H9 (cell line): ENCODE data around the gene CLMP. TPM values are rescaled to one million over a fixed set of nuclear protein-coding genes. Genes with fewer than 3 reads are reported as not detected.
A peak's percentile ranks its signal among the peaks of the same experiment; 100 is the strongest.

Experiments
- DNase-seq: peaks from one replicate; pipeline ENCODE4 v3.0.0-alpha.2; 2017
- H2AFZ ChIP-seq: one replicate; pipeline ENCODE4 v1.6.1; 2013; ENCODE audit warnings: mild to moderate bottlenecking, low read length, control low read depth, moderate library complexity
- H2AK5ac ChIP-seq: 2 replicates; pipeline ENCODE4 v1.6.1; 2013; ENCODE audit warnings: low read length, control low read depth, mixed read lengths; ENCODE audit not compliant: insufficient read length
- H2BK120ac ChIP-seq: one replicate; pipeline ENCODE4 v1.6.1; 2013; ENCODE audit warnings: low read depth, mild to moderate bottlenecking, low read length, control low read depth, inconsistent platforms; ENCODE audit not compliant: poor library complexity, severe bottlenecking
- H2BK12ac ChIP-seq: 2 replicates; pipeline ENCODE4 v1.6.1; 2013; ENCODE audit warnings: low read length, control low read depth, mixed read lengths, low read depth; ENCODE audit not compliant: insufficient read length
- H2BK15ac ChIP-seq: 2 replicates; pipeline ENCODE4 v1.6.1; 2013; ENCODE audit warnings: low read depth, low read length, control low read depth
- H2BK20ac ChIP-seq: one replicate; pipeline ENCODE4 v1.6.1; 2013; ENCODE audit warnings: low read depth, mild to moderate bottlenecking, low read length, control low read depth, inconsistent platforms; ENCODE audit not compliant: poor library complexity, severe bottlenecking
- H2BK5ac ChIP-seq: 2 replicates; pipeline ENCODE4 v1.6.1; 2013; ENCODE audit warnings: low read length, control low read depth, mixed read lengths; ENCODE audit not compliant: insufficient read length
- H3K14ac ChIP-seq: 2 replicates; pipeline ENCODE4 v1.6.1; 2013; ENCODE audit warnings: low read length, control low read depth; ENCODE audit not compliant: insufficient read depth
- H3K18ac ChIP-seq: 2 replicates; pipeline ENCODE4 v1.6.1; 2013; ENCODE audit warnings: low read depth, mild to moderate bottlenecking, mixed read lengths, low read length, control low read depth; ENCODE audit not compliant: insufficient read length
- H3K23ac ChIP-seq: 2 replicates; pipeline ENCODE4 v1.6.1; 2013; ENCODE audit warnings: low read length, control low read depth, mixed read lengths, low read depth; ENCODE audit not compliant: insufficient read length
- H3K23me2 ChIP-seq: 2 replicates; pipeline ENCODE4 v1.6.1; 2013; ENCODE audit warnings: low read depth, mild to moderate bottlenecking, mixed read lengths, low read length, control low read depth; ENCODE audit not compliant: insufficient read length, poor library complexity, severe bottlenecking
- H3K27ac ChIP-seq: 2 replicates; pipeline ENCODE4 v1.5.1; 2013; ENCODE audit warnings: low read length, control low read depth, mixed read lengths, low read depth; ENCODE audit not compliant: insufficient read length
- H3K27me3 ChIP-seq: 2 replicates; pipeline ENCODE4 v1.6.1; 2013; ENCODE audit warnings: low read length, control low read depth, inconsistent platforms; ENCODE audit not compliant: insufficient read depth
- H3K4ac ChIP-seq: 2 replicates; pipeline ENCODE4 v1.6.1; 2013; ENCODE audit warnings: low read depth, mild to moderate bottlenecking, control low read depth, inconsistent platforms, low read length, moderate library complexity
- H3K4me1 ChIP-seq: 2 replicates; pipeline ENCODE4 v1.6.1; 2013; ENCODE audit warnings: low read length, control low read depth, inconsistent platforms; ENCODE audit not compliant: insufficient read depth
- H3K4me2 ChIP-seq: 2 replicates; pipeline ENCODE4 v1.6.1; 2013; ENCODE audit warnings: low read length, control low read depth, mixed read lengths; ENCODE audit not compliant: insufficient read length, insufficient read depth
- H3K56ac ChIP-seq: 2 replicates; pipeline ENCODE4 v1.6.1; 2013; ENCODE audit warnings: low read depth, mild to moderate bottlenecking, mixed read lengths, low read length, control low read depth; ENCODE audit not compliant: insufficient read length
- H3K79me1 ChIP-seq: 2 replicates; pipeline ENCODE4 v1.6.1; 2013; ENCODE audit warnings: low read depth, mild to moderate bottlenecking, moderate library complexity, low read length, control low read depth, inconsistent platforms; ENCODE audit not compliant: insufficient read depth, poor library complexity, severe bottlenecking
- H3K79me2 ChIP-seq: 2 replicates; pipeline ENCODE4 v1.6.1; 2013; ENCODE audit warnings: low read length, control low read depth, inconsistent platforms; ENCODE audit not compliant: insufficient read depth
- H3K9ac ChIP-seq: 2 replicates; pipeline ENCODE4 v1.6.1; 2013; ENCODE audit warnings: low read length, control low read depth, mixed read lengths; ENCODE audit not compliant: insufficient read length; ENCODE audit errors: extremely low read depth
- H3K9me3 ChIP-seq: one replicate; pipeline ENCODE4 v1.6.1; 2013; ENCODE audit warnings: low read depth, low read length, inconsistent platforms; ENCODE audit not compliant: control insufficient read depth
- H3T11ph ChIP-seq: one replicate; pipeline ENCODE4 v1.6.1; 2013; ENCODE audit warnings: mild to moderate bottlenecking, low read length, control low read depth, inconsistent platforms
- H4K20me1 ChIP-seq: one replicate; pipeline ENCODE4 v1.6.1; 2013; ENCODE audit not compliant: control insufficient read depth, insufficient read length, insufficient read depth
- H4K5ac ChIP-seq: 2 replicates; pipeline ENCODE4 v1.6.1; 2013; ENCODE audit warnings: low read depth, mild to moderate bottlenecking, mixed read lengths, low read length, control low read depth; ENCODE audit not compliant: insufficient read length
- H4K8ac ChIP-seq: replicated peaks from 2 replicates; pipeline ENCODE4 v1.6.1; 2013; ENCODE audit warnings: low read length, control low read depth, mixed read lengths, low read depth; ENCODE audit not compliant: insufficient read length
- H4K91ac ChIP-seq: 2 replicates; pipeline ENCODE4 v1.6.1; 2013; ENCODE audit warnings: low read depth, mild to moderate bottlenecking, moderate library complexity, mixed read lengths, low read length, control low read depth; ENCODE audit not compliant: insufficient read length
- H3K27ac Mint-ChIP-seq, 3 experiments: 2 replicates in 2 of 3; 3 replicates in 1 of 3; pipeline ENCODE4 v1.8.0; 2020 to 2021; ENCODE audit warnings: mixed read lengths in 3 of 3, mild to moderate bottlenecking in 1 of 3, moderate library complexity in 1 of 3
- H3K27me3 Mint-ChIP-seq: 2 replicates; pipeline ENCODE4 v1.8.0; 2021; ENCODE audit warnings: low read depth, mild to moderate bottlenecking, moderate library complexity, mixed read lengths
- H3K36me3 Mint-ChIP-seq, 3 experiments: 2 replicates in 2 of 3; 3 replicates in 1 of 3; pipeline ENCODE4 v1.8.0; 2020 to 2021; ENCODE audit warnings: low read depth in 3 of 3, mixed read lengths in 3 of 3; ENCODE audit not compliant: insufficient read depth in 1 of 3
- H3K4me1 Mint-ChIP-seq, 2 experiments: 2 replicates each; pipeline ENCODE4 v1.8.0; 2020; ENCODE audit warnings: mixed read lengths in 2 of 2
- H3K4me3 Mint-ChIP-seq, 2 experiments: 2 replicates in 1 of 2; 3 replicates in 1 of 2; pipeline ENCODE4 v1.8.0; 2020 to 2021; ENCODE audit warnings: mild to moderate bottlenecking in 2 of 2, mixed read lengths in 2 of 2, moderate library complexity in 1 of 2
- H3K9me3 Mint-ChIP-seq, 2 experiments: 2 replicates in 1 of 2; 3 replicates in 1 of 2; pipeline ENCODE4 v1.8.0; 2020; ENCODE audit warnings: mild to moderate bottlenecking in 2 of 2, mixed read lengths in 2 of 2, moderate library complexity in 1 of 2
- WGBS: extraction: QIAGEN DNeasy Blood & Tissue Kit; methylation state at CpG from one replicate; pipeline ENCODE4 v1.1.7; 2013; ENCODE audit warnings: missing lambda C conversion rate, low lambda C conversion rate, mixed read lengths; ENCODE audit not compliant: insufficient read length; ENCODE audit errors: extremely low coverage; 5-methylcytosine and 5-hydroxymethylcytosine counted together
- total RNA-seq: library from RNA; stranded (reverse); gene quantifications from 2 replicates; pipeline ENCODE4 v1.2.1, GENCODE V29; 2021
- TF ChIP-seq, protein P1 (sequence below): fragments of 200-600 bp; sonication (generic); conservative IDR thresholded peaks from 3 replicates; pipeline ENCODE4 v1.8.0; 2021; ENCODE audit warnings: antibody characterized with exemption, mild to moderate bottlenecking

Gene CLMP
- total RNA-seq, 1 experiment from 2014 or later, result 13.8 TPM

DNA sequence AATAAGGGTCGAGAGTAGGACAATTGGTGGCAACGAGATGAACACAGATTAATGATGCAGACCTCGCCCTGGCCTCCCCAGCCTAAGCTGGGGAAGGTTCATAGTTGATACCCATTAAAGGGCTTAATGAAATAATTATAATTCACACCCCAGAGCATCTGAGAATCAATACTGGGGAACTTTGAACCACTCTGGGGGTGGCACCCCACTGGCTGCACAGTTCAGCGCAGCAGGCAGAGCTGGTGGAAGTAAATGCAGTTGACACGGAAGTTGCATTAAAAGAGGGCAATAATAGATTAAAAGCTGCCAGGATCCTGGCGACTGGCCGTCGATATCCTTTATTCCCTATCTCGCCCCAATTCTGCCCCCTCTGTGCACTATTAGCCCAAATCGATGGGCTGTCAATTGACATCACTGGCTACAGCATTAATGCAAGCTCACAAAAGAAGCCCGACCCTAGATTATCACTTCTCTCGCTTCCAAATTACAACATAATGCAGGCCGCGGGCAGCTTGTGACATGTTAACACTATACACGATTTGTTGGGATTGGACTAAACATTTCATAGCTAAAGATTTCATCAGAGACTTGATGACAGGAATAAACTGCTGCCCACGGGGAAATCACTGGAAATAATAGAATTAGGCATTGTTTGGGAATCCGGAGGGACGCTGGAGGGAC lies 147.6 kb downstream of the CLMP start:
- no peak overlapping the region for H2BK120ac ChIP-seq
- H3K27me3 ChIP-seq, result no peaks in the 10 kb centered on the region; the same call in 1 of the 2 replicates
- H3K79me2 ChIP-seq, result no peaks in the 10 kb centered on the region
- H3K27ac ChIP-seq, result no peak overlapping the region
- H3K56ac ChIP-seq, result no peak overlapping the region
- no peak overlapping the region for H3K23ac ChIP-seq
- H3T11ph ChIP-seq, result no peak overlapping the region
- H3K9ac ChIP-seq, result no peak overlapping the region
- Mint-ChIP-seq H3K27ac (no peak overlapping the region), H3K4me3 (no peak overlapping the region), H3K36me3 (no peaks in the 10 kb centered on the region), H3K4me1 (no peaks in the 10 kb centered on the region), H3K9me3 (no peaks in the 10 kb centered on the region), H3K27me3 (no peaks in the 10 kb centered on the region)
- H4K20me1 ChIP-seq, result no peaks in the 10 kb centered on the region
- no peak overlapping the region for H4K5ac ChIP-seq
- H3K14ac ChIP-seq, result no peak overlapping the region
- no peaks in the 10 kb centered on the region for H3K4me1 ChIP-seq
- H2AFZ ChIP-seq, result no peak overlapping the region
- H3K9me3 ChIP-seq, result no peaks in the 10 kb centered on the region
- no peak overlapping the region for H4K91ac ChIP-seq
- no peak overlapping the region for H3K18ac ChIP-seq
- no peak overlapping the region for H3K4ac ChIP-seq
- H2AK5ac ChIP-seq, result no peak overlapping the region
- H2BK15ac ChIP-seq, result no peak overlapping the region
- H3K4me2 ChIP-seq, result no peak overlapping the region
- DNase-seq, result no peak
- H4K8ac ChIP-seq, result peak overlapping the region; percentile 13
- H2BK12ac ChIP-seq, result no peak overlapping the region
- no peak overlapping the region for H2BK5ac ChIP-seq
- WGBS, result no CpG with 5 or more reads among the region's 18 CpGs
- H3K23me2 ChIP-seq, result no peaks in the 10 kb centered on the region
- no peak overlapping the region for H2BK20ac ChIP-seq
- no peaks in the 10 kb centered on the region for H3K79me1 ChIP-seq
- TF ChIP-seq, protein P1, sequence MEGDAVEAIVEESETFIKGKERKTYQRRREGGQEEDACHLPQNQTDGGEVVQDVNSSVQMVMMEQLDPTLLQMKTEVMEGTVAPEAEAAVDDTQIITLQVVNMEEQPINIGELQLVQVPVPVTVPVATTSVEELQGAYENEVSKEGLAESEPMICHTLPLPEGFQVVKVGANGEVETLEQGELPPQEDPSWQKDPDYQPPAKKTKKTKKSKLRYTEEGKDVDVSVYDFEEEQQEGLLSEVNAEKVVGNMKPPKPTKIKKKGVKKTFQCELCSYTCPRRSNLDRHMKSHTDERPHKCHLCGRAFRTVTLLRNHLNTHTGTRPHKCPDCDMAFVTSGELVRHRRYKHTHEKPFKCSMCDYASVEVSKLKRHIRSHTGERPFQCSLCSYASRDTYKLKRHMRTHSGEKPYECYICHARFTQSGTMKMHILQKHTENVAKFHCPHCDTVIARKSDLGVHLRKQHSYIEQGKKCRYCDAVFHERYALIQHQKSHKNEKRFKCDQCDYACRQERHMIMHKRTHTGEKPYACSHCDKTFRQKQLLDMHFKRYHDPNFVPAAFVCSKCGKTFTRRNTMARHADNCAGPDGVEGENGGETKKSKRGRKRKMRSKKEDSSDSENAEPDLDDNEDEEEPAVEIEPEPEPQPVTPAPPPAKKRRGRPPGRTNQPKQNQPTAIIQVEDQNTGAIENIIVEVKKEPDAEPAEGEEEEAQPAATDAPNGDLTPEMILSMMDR, result no peak
